Esophagus squamous epithelium (tissue), 5 donors: ENCODE results near the gene GPC5. TPM values are rescaled to one million over a fixed set of nuclear protein-coding genes. Genes with fewer than 3 reads are reported as not detected.
"Not testable (repeated sequence)": the region's sequence is repeated elsewhere in the genome, so short reads cannot be mapped to it uniquely, and the experiment has no call there.

Experiments
- DNase-seq: peaks from one replicate; lab custom pipeline; 2025; lab: John Stamatoyannopoulos, UW
- H3K27ac ChIP-seq, 4 donors: fragments of 200-600 bp; sonication (generic); one replicate each; pipeline ENCODE4 v1.5.1; 2016 to 2019; ENCODE audit warnings: mild to moderate bottlenecking in 1 of 4
- H3K27me3 ChIP-seq, 4 donors: fragments of 200-600 bp; sonication (generic); 1 replicate in 3 of 4; 2 replicates in 1 of 4; pipeline versions ENCODE4 v1.5.1 to v1.6.0; 2017 to 2021; ENCODE audit warnings: antibody characterized with exemption in 1 of 4
- H3K36me3 ChIP-seq, 3 donors: fragments of 200-600 bp; sonication (generic); one replicate each; pipeline ENCODE4 v1.5.1; 2016 to 2019
- H3K4me1 ChIP-seq, 3 donors: fragments of 200-600 bp; sonication (generic); one replicate each; pipeline ENCODE4 v1.5.1; 2017 to 2019
- H3K4me3 ChIP-seq, 4 donors: fragments of 200-600 bp; sonication (generic); 1 replicate in 3 of 4; 2 replicates in 1 of 4; pipeline ENCODE4 v1.5.1; 2016 to 2019; ENCODE audit warnings: mild to moderate bottlenecking in 2 of 4, moderate library complexity in 1 of 4
- H3K9me3 ChIP-seq, 3 donors: fragments of 200-600 bp; sonication (generic); one replicate each; pipeline ENCODE4 v1.5.1; 2016 to 2019
- CTCF ChIP-seq, 6 experiments: fragments of 450-650 bp in 4 of 6; fragments of 200-600 bp in 2 of 6; sonication (generic) in 2 of 6; IDR thresholded peaks; one replicate each; pipeline ENCODE4 v1.5.1; 2016 to 2019; ENCODE audit warnings: antibody characterized with exemption in 6 of 6, mild to moderate bottlenecking in 4 of 6, moderate library complexity in 4 of 6
- POLR2A ChIP-seq, 4 donors: fragments of 450-650 bp; IDR thresholded peaks; one replicate each; pipeline ENCODE4 v1.6.1; 2017; ENCODE audit warnings: antibody characterized with exemption in 4 of 4, mild to moderate bottlenecking in 4 of 4, moderate library complexity in 3 of 4
- WGBS, 2 donors: methylation state at CpG; one replicate each; pipeline ENCODE4 v1.1.5; 2018; 5-methylcytosine and 5-hydroxymethylcytosine counted together
- intact Hi-C: fragments of 100-400 bp; cut with DNase I; formaldehyde crosslinking; loops from one replicate; pipeline ENCODE4 v1.15.0; 2022
- total RNA-seq, 4 donors: library from RNA; depleted of rRNA; stranded (reverse); fragments of >200 nt; gene quantifications; one replicate each; pipeline ENCODE4 v1.1.0, GENCODE V29; 2016
- donor health status: DM: yes; HTN: yes; CAD: no.

The GPC5 gene
- total RNA-seq, 4 donors from 2014 or later = not detected

GRCh38 chr13:92461831-92462230 lies 1063.4 kb downstream of the GPC5 start:
- Histone ChIP-seq H3K4me1 (no peaks in the 10 kb centered on the region), H3K27me3 (no peaks in the 10 kb centered on the region), H3K27ac (no peak overlapping the region), H3K4me3 (no peak overlapping the region), H3K36me3 (no peaks in the 10 kb centered on the region), H3K9me3 (no peaks in the 10 kb centered on the region)
- 91 to 95% methylated on average over 5 of the region's 5 CpGs for WGBS, 2 donors
- no peak for TF ChIP-seq CTCF (IDR thresholded peaks at IDR 0.05)
- no peak for TF ChIP-seq POLR2A (IDR thresholded peaks at IDR 0.05)
- intact Hi-C loops = no loop called here
- no peak for DNase-seq

- no peaks in the 10 kb centered on the region for H3K27me3 ChIP-seq
- H3K9me3 ChIP-seq = no peaks in the 10 kb centered on the region
- no peak overlapping the region for H3K27ac ChIP-seq
- DNase-seq = no peak
- H3K4me3 ChIP-seq = no peak overlapping the region
- intact Hi-C loops = no loop called here
- H3K4me1 ChIP-seq = no peaks in the 10 kb centered on the region
- TF ChIP-seq POLR2A (IDR thresholded peaks at IDR 0.05) = no peak
- no peak for TF ChIP-seq CTCF (IDR thresholded peaks at IDR 0.05)
- WGBS, 2 donors = 26 to 34% methylated on average over 7 of the region's 7 CpGs
- no peaks in the 10 kb centered on the region for H3K36me3 ChIP-seq
Measured at GRCh38 chr13:92463134-92463533, 1064.7 kb downstream of the GPC5 start.

- TF ChIP-seq CTCF (IDR thresholded peaks at IDR 0.05) (no peak), POLR2A (IDR thresholded peaks at IDR 0.05) (no peak)
- Histone ChIP-seq H3K27me3 (no peaks in the 10 kb centered on the region), H3K9me3 (no peaks in the 10 kb centered on the region), H3K4me3 (no peak overlapping the region), H3K27ac (no peak overlapping the region), H3K4me1 (no peaks in the 10 kb centered on the region), H3K36me3 (no peaks in the 10 kb centered on the region)
- intact Hi-C loops = no loop called here
- no peak for DNase-seq
- WGBS, 2 donors = 54 to 66% methylated on average over 3 of the region's 3 CpGs
Measured at GRCh38 chr13:92473765-92474475, 1075.5 kb downstream of the GPC5 start.

GRCh38 chr13:92480387-92480786 lies 1082.0 kb downstream of the GPC5 start:
- H3K36me3 ChIP-seq = no peaks in the 10 kb centered on the region
- no peaks in the 10 kb centered on the region for H3K27me3 ChIP-seq
- TF ChIP-seq CTCF (IDR thresholded peaks at IDR 0.05) (no peak), POLR2A (IDR thresholded peaks at IDR 0.05) (no peak)
- H3K27ac ChIP-seq = no peak overlapping the region
- H3K4me1 ChIP-seq = no peaks in the 10 kb centered on the region
- no peak overlapping the region for H3K4me3 ChIP-seq
- intact Hi-C loops = no loop called here
- DNase-seq = no peak
- H3K9me3 ChIP-seq = no peaks in the 10 kb centered on the region
- WGBS, 2 donors = 71 to 85% methylated on average over 3 of the region's 3 CpGs

- intact Hi-C loops, H3K4me1 ChIP-seq, DNase-seq, H3K27me3 ChIP-seq, H3K9me3 ChIP-seq, H3K27ac ChIP-seq, H3K4me3 ChIP-seq, H3K36me3 ChIP-seq: not testable (repeated sequence)
- 62 to 69% methylated on average over 3 of the region's 3 CpGs for WGBS, 2 donors
Measured at GRCh38 chr13:92482790-92483189, 1084.4 kb downstream of the GPC5 start.
